GM12873 (cell line): ENCODE measurements around the gene CCNA1.
A peak's percentile ranks its signal among the peaks of the same experiment; 100 is the strongest.

Experiments used
- TF ChIP-seq, protein P1 (sequence below): IDR thresholded peaks from 2 replicates; pipeline ENCODE4 v1.5.1; 2012; ENCODE audit warnings: low read depth, mild to moderate bottlenecking, moderate library complexity, low read length, control low read depth; ENCODE audit not compliant: insufficient read depth; ENCODE audit errors: missing control alignments

CCNA1 gene

DNA sequence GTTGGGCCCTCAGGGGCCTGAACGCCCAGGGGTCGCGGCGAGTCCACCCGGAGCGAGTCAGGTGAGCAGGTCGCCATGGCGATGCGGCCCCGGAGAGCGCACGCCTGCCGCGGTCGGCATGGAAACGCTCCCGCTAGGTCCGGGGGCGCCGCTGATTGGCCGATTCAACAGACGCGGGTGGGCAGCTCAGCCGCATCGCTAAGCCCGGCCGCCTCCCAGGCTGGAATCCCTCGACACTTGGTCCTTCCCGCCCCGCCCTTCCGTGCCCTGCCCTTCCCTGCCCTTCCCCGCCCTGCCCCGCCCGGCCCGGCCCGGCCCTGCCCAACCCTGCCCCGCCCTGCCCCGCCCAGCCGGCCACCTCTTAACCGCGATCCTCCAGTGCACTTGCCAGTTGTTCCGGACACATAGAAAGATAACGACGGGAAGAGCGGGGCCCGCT is at the start of gene CCNA1:
Gene CCNA1 (plus strand): TSS at position 390 of the 439 bp plus-strand sequence. CDS start 562 bp downstream, outside the sequence.
- TF ChIP-seq, protein P1, sequence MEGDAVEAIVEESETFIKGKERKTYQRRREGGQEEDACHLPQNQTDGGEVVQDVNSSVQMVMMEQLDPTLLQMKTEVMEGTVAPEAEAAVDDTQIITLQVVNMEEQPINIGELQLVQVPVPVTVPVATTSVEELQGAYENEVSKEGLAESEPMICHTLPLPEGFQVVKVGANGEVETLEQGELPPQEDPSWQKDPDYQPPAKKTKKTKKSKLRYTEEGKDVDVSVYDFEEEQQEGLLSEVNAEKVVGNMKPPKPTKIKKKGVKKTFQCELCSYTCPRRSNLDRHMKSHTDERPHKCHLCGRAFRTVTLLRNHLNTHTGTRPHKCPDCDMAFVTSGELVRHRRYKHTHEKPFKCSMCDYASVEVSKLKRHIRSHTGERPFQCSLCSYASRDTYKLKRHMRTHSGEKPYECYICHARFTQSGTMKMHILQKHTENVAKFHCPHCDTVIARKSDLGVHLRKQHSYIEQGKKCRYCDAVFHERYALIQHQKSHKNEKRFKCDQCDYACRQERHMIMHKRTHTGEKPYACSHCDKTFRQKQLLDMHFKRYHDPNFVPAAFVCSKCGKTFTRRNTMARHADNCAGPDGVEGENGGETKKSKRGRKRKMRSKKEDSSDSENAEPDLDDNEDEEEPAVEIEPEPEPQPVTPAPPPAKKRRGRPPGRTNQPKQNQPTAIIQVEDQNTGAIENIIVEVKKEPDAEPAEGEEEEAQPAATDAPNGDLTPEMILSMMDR: no peak

DNA sequence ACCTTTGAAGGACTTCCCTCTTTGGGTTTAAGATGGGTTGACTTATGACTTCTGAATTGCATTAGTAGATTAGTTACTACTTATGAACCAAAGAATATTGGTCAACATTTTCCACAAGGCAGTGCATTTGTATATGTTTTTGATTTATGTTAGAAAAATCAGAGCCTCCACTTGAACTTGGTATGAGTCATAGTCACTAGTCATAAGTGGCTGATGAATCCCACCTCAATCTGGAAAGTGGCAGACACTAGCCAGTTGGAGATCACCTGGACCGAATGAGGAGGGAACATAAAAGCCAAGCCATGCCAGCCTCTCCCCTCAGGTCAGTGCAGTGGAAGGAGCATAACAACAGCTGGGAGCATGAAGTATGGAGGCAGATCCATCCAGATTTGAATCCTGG is 46.8 kb upstream of the CCNA1 start:
- TF ChIP-seq, protein P1: no peak

DNA sequence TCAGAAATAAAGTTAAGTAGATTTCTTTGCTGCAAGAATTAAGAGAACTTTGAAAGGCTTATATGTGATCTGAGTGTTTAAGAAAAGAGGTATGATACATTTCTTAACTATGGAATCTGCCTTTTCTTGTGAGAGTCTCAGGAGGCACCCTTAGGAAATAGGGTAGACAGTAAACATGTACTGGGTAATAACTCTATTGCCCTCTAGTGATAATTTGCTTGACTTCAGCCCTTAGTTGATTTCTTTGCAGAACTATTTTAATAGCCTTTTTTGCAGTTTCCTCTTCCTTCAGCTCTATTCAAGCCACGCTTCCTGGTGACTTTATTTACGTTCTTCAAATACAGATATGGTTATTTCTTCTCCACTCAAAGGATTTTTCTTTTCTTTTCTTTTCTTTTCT is 37.0 kb upstream of the CCNA1 start:
- TF ChIP-seq, protein P1: peak; percentile 8

DNA sequence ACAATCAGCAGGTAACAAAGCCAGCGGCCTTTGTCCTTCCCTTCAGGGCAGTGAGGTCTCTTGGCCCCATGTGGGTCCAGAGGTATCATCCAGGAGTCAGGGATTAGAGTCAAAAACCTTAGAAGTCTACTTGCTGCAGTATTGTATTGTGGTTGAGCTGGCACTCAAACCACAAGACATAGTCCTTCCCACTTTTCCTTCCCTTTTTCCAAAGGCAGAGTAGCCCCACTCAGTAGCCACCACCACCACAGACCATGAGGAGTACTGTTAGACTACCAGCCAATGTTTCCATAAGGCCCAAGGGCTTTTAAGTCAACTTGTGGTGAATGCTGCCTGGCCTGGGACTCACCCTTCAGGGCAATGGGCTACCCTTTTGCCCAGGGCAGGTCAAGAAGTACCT is 27.1 kb upstream of the CCNA1 start:
- TF ChIP-seq, protein P1: no peak

DNA sequence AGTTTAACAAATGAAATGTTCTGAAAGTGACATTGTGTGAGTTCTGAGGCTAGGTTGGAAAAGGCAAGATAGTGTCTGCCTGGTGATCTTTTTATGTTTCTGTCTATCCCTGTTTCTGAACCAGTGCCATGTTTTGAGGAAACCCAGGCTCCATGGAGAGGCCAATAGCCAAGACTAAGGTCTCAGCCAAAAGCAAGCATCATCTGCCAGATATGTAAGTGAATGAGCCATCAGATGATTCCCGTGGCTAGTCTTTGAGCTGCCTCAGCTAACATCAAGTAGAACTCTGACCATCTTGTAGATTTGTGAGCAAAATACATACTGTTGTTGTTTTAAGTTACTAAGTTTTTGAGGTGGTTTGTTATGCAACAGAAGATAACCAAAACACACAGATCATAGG is 19.6 kb upstream of the CCNA1 start:
- TF ChIP-seq, protein P1: no peak

DNA sequence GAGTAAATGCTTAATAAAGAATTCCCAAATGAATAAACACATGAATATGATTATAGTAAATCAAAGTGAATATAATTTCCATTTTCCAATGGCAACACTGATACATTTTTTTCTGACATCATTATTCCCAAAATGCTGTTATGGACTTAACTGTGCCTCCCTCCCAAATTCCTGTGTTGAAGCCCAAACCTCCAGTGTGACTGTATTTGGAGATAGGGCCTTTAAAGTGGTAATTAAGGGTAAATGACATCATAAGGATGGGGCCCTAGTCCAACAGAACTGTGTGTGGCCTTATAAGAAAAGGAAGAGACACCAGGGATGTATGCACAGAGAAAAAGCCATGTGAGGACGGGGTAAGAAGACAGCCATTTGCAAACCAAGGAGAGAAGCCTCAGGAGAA is 19.1 kb upstream of the CCNA1 start:
- TF ChIP-seq, protein P1: no peak

DNA sequence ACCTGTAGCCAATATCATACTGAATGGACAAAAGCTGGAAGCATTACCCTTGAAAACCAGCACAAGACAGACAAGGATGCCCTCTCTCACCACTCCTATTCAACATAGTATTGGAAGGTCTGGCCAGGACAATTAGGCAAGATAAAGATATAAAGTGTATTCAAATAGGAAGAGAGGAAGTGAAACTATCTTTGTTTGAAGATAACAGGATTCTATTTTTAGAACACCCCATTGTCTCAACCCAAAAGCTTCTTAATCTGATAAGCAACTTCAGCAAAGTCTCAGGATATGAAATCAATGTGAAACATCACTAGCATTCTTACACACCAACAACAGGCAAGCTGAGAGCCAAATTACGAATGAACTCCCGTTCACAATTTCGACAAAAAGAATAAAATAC is 17.8 kb upstream of the CCNA1 start:
- TF ChIP-seq, protein P1: no peak
